T-helper 2 cell treated with Interferon-gamma antibody and Interleukin-4, amounts not matched to agents 5 μg/mL and 100 μg/mL, for 36 hours (primary cell): ENCODE results near the gene PCBP3.

Experiments
- DNase-seq: peaks from one replicate; pipeline ENCODE4 v3.0.0; 2021; ENCODE audit warnings: low spot score
- H3K27ac Mint-ChIP-seq: one replicate; pipeline ENCODE4 v1.8.0; 2021; ENCODE audit warnings: mild to moderate bottlenecking, mixed read lengths
- H3K27me3 Mint-ChIP-seq: one replicate; pipeline ENCODE4 v1.8.0; 2021; ENCODE audit warnings: low read depth, mixed read lengths
- H3K36me3 Mint-ChIP-seq: one replicate; pipeline ENCODE4 v1.8.0; 2021; ENCODE audit warnings: low read depth, mixed read lengths
- H3K4me1 Mint-ChIP-seq: one replicate; pipeline ENCODE4 v1.8.0; 2021; ENCODE audit warnings: low read depth, mixed read lengths
- H3K4me3 Mint-ChIP-seq: one replicate; pipeline ENCODE4 v1.8.0; 2022; ENCODE audit warnings: mild to moderate bottlenecking, moderate library complexity, mixed read lengths
- H3K9me3 Mint-ChIP-seq: one replicate; pipeline ENCODE4 v1.8.0; 2021; ENCODE audit warnings: mixed read lengths

PCBP3 gene

GRCh38 chr21:45930231-45930760 is 286.8 kb downstream of the PCBP3 start:
- no peaks in the 10 kb centered on the region for H3K9me3 Mint-ChIP-seq
- H3K27ac Mint-ChIP-seq: no peak overlapping the region
- H3K4me1 Mint-ChIP-seq: no peaks in the 10 kb centered on the region
- H3K36me3 Mint-ChIP-seq: no peaks in the 10 kb centered on the region
- DNase-seq: no peak
- H3K27me3 Mint-ChIP-seq: no peaks in the 10 kb centered on the region
- H3K4me3 Mint-ChIP-seq: no peak overlapping the region

GRCh38 chr21:45930792-45931191 is 287.3 kb downstream of the PCBP3 start:
- no peaks in the 10 kb centered on the region for H3K27me3 Mint-ChIP-seq
- no peak overlapping the region for H3K27ac Mint-ChIP-seq
- no peaks in the 10 kb centered on the region for H3K9me3 Mint-ChIP-seq

GRCh38 chr21:45931397-45931969 is 288.0 kb downstream of the PCBP3 start:
- no peak overlapping the region for H3K4me3 Mint-ChIP-seq
- H3K36me3 Mint-ChIP-seq: no peaks in the 10 kb centered on the region
- no peaks in the 10 kb centered on the region for H3K4me1 Mint-ChIP-seq
- no peaks in the 10 kb centered on the region for H3K27me3 Mint-ChIP-seq
- H3K9me3 Mint-ChIP-seq: no peaks in the 10 kb centered on the region
- DNase-seq: no peak
- H3K27ac Mint-ChIP-seq: no peak overlapping the region

More at GRCh38 chr21:45930792-45931191, 287.3 kb downstream of the PCBP3 start:
- no peak for DNase-seq
- no peaks in the 10 kb centered on the region for H3K4me1 Mint-ChIP-seq
- no peaks in the 10 kb centered on the region for H3K36me3 Mint-ChIP-seq
- no peak overlapping the region for H3K4me3 Mint-ChIP-seq

GRCh38 chr21:45932922-45933502 is 289.5 kb downstream of the PCBP3 start:
- Mint-ChIP-seq H3K27me3 (no peaks in the 10 kb centered on the region), H3K9me3 (no peaks in the 10 kb centered on the region), H3K4me1 (no peaks in the 10 kb centered on the region), H3K4me3 (no peak overlapping the region), H3K36me3 (no peaks in the 10 kb centered on the region), H3K27ac (no peak overlapping the region)
- no peak for DNase-seq

GRCh38 chr21:45934085-45934484 is 290.6 kb downstream of the PCBP3 start:
- Mint-ChIP-seq H3K4me1 (no peaks in the 10 kb centered on the region), H3K9me3 (no peaks in the 10 kb centered on the region)

GRCh38 chr21:45934554-45934953 is 291.0 kb downstream of the PCBP3 start:
- Mint-ChIP-seq H3K36me3 (no peaks in the 10 kb centered on the region), H3K4me3 (no peak overlapping the region), H3K27me3 (no peaks in the 10 kb centered on the region), H3K9me3 (no peaks in the 10 kb centered on the region), H3K27ac (no peak overlapping the region), H3K4me1 (no peaks in the 10 kb centered on the region)
- DNase-seq: no peak

More at GRCh38 chr21:45934085-45934484, 290.6 kb downstream of the PCBP3 start:
- no peaks in the 10 kb centered on the region for H3K27me3 Mint-ChIP-seq
- no peak overlapping the region for H3K4me3 Mint-ChIP-seq
- no peaks in the 10 kb centered on the region for H3K36me3 Mint-ChIP-seq
- H3K27ac Mint-ChIP-seq: no peak overlapping the region
- no peak for DNase-seq

- Mint-ChIP-seq H3K27me3 (no peaks in the 10 kb centered on the region), H3K4me1 (no peaks in the 10 kb centered on the region)
These were observed 292.1 kb downstream of the PCBP3 start for GRCh38 chr21:45935628-45936027.

GRCh38 chr21:45937721-45938452 is 294.4 kb downstream of the PCBP3 start:
- no peaks in the 10 kb centered on the region for H3K36me3 Mint-ChIP-seq
- no peaks in the 10 kb centered on the region for H3K4me1 Mint-ChIP-seq
- no peak for DNase-seq
- H3K4me3 Mint-ChIP-seq: no peak overlapping the region
- H3K9me3 Mint-ChIP-seq: no peaks in the 10 kb centered on the region
- no peaks in the 10 kb centered on the region for H3K27me3 Mint-ChIP-seq
- no peak overlapping the region for H3K27ac Mint-ChIP-seq

More at GRCh38 chr21:45935628-45936027, 292.1 kb downstream of the PCBP3 start:
- Mint-ChIP-seq H3K36me3 (no peaks in the 10 kb centered on the region), H3K9me3 (no peaks in the 10 kb centered on the region), H3K4me3 (no peak overlapping the region), H3K27ac (no peak overlapping the region)
- DNase-seq: no peak

GRCh38 chr21:45938453-45938755 is 294.9 kb downstream of the PCBP3 start:
- H3K27ac Mint-ChIP-seq: no peak overlapping the region
- no peak for DNase-seq
- no peaks in the 10 kb centered on the region for H3K36me3 Mint-ChIP-seq
- H3K9me3 Mint-ChIP-seq: no peaks in the 10 kb centered on the region
- H3K4me1 Mint-ChIP-seq: no peaks in the 10 kb centered on the region
- no peak overlapping the region for H3K4me3 Mint-ChIP-seq
- no peaks in the 10 kb centered on the region for H3K27me3 Mint-ChIP-seq

GRCh38 chr21:45938811-45939520 is 295.4 kb downstream of the PCBP3 start:
- DNase-seq: no peak
- Mint-ChIP-seq H3K27ac (no peak overlapping the region), H3K27me3 (no peaks in the 10 kb centered on the region), H3K9me3 (no peaks in the 10 kb centered on the region), H3K36me3 (no peaks in the 10 kb centered on the region), H3K4me3 (no peak overlapping the region), H3K4me1 (no peaks in the 10 kb centered on the region)

- H3K4me3 Mint-ChIP-seq: no peak overlapping the region
- no peaks in the 10 kb centered on the region for H3K9me3 Mint-ChIP-seq
- no peak overlapping the region for H3K27ac Mint-ChIP-seq
- no peaks in the 10 kb centered on the region for H3K36me3 Mint-ChIP-seq
- no peaks in the 10 kb centered on the region for H3K27me3 Mint-ChIP-seq
- H3K4me1 Mint-ChIP-seq: no peaks in the 10 kb centered on the region
- DNase-seq: no peak
These were observed 296.1 kb downstream of the PCBP3 start for GRCh38 chr21:45939521-45940045.

GRCh38 chr21:45940091-45940490 is 296.6 kb downstream of the PCBP3 start:
- H3K27ac Mint-ChIP-seq: no peak overlapping the region
- no peaks in the 10 kb centered on the region for H3K9me3 Mint-ChIP-seq
- H3K4me3 Mint-ChIP-seq: no peak overlapping the region
- no peaks in the 10 kb centered on the region for H3K27me3 Mint-ChIP-seq
- H3K4me1 Mint-ChIP-seq: no peaks in the 10 kb centered on the region
- H3K36me3 Mint-ChIP-seq: no peaks in the 10 kb centered on the region
- DNase-seq: no peak

GRCh38 chr21:45940621-45941337 is 297.3 kb downstream of the PCBP3 start:
- no peak for DNase-seq
- H3K27me3 Mint-ChIP-seq: no peaks in the 10 kb centered on the region
- no peaks in the 10 kb centered on the region for H3K4me1 Mint-ChIP-seq
- H3K36me3 Mint-ChIP-seq: no peaks in the 10 kb centered on the region
- no peak overlapping the region for H3K4me3 Mint-ChIP-seq
- H3K9me3 Mint-ChIP-seq: no peaks in the 10 kb centered on the region
- H3K27ac Mint-ChIP-seq: no peak overlapping the region
